ENCODE results near the gene LYRM9. TPM values are rescaled to one million over a fixed set of nuclear protein-coding genes. Genes with fewer than 3 reads are reported as not detected.
"Not testable (repeated sequence)": the region's sequence is repeated elsewhere in the genome, so short reads cannot be mapped to it uniquely, and the experiment has no call there.

The LYRM9 gene
- polyA plus RNA-seq, 3 donors: 5.9 to 7.6 (median 6.3) TPM

- H3K36me3 Mint-ChIP-seq; DNase-seq; H3K27ac Mint-ChIP-seq; H3K4me2 ChIP-seq (replicated peaks; ENCODE audit: extremely low read depth, low read length, poor library complexity, severe bottlenecking); H3K4me3 ChIP-seq (replicated peaks in 1 of 3; ENCODE audit: low read depth in 2 of 3, low read length in 3 of 3); intact Hi-C loops (cut with micrococcal nuclease); H3K4me1 Mint-ChIP-seq; H3K9me3 ChIP-seq (replicated peaks in 1 of 2; ENCODE audit: control insufficient read depth in 1 of 2, insufficient read depth in 1 of 2, low read length in 2 of 2); H3K36me3 ChIP-seq (replicated peaks in 1 of 2; ENCODE audit: control insufficient read depth in 1 of 2, insufficient read depth in 2 of 2, low read length in 2 of 2); H3K4me3 Mint-ChIP-seq; H3K79me2 ChIP-seq (ENCODE audit: insufficient read depth, low read length); H3K9ac ChIP-seq (ENCODE audit: insufficient read depth, low read length, poor library complexity, severe bottlenecking); H4K20me1 ChIP-seq (ENCODE audit: insufficient read depth, low read length); H3K9me3 Mint-ChIP-seq; H3K27ac ChIP-seq (ENCODE audit: low read depth in 1 of 2, low read length in 2 of 2); H3K4me1 ChIP-seq (ENCODE audit: control insufficient read depth in 1 of 2, insufficient read depth in 2 of 2, low read length in 2 of 2); H3K27me3 ChIP-seq (ENCODE audit: control insufficient read depth in 2 of 2, insufficient read depth in 2 of 2, low read length in 2 of 2); H3K27me3 Mint-ChIP-seq (ENCODE audit: low read depth in 3 of 3); H2AFZ ChIP-seq (ENCODE audit: insufficient read depth, low read depth, low read length, poor library complexity, severe bottlenecking): not testable (repeated sequence)
- WGBS (ENCODE audit: insufficient coverage): no CpG with 5 or more reads among the region's 2 CpGs
These were observed 63.9 kb downstream of the LYRM9 start for GRCh38 chr17:27829143-27829711.

Other genes starting within 250 kb of the LYRM9 start
- not detected for gene NOS2, start 92.8 kb downstream of the LYRM9 start, polyA plus RNA-seq
- gene NLK, start 149.3 kb upstream of the LYRM9 start, polyA plus RNA-seq: 1 to 10 TPM; 1.7 to 6.5 (median 2.0) TPM